Gastroesophageal sphincter (tissue), 4 donors: ENCODE measurements around the gene ARHGAP6. TPM values are rescaled to one million over a fixed set of nuclear protein-coding genes. Genes with fewer than 3 reads are reported as not detected.

Source experiments
- ATAC-seq: fragments of 150-250 bp; one replicate; pipeline ENCODE4 v1.9.1; 2016; ENCODE audit warnings: mild to moderate bottlenecking, moderate library complexity
- H3K27ac ChIP-seq, 4 donors: fragments of 200-600 bp; sonication (generic) in 3 of 4; 1 replicate in 3 of 4; 2 replicates in 1 of 4; pipeline ENCODE4 v1.5.1; 2016 to 2019
- H3K27me3 ChIP-seq: fragments of 200-600 bp; sonication (generic); one replicate; pipeline ENCODE4 v1.5.1; 2019
- H3K36me3 ChIP-seq, 2 donors: fragments of 200-600 bp; sonication (generic); one replicate each; pipeline ENCODE4 v1.5.1; 2019; ENCODE audit warnings: control low read depth in 1 of 2
- H3K4me1 ChIP-seq, 3 donors: fragments of 200-600 bp; sonication (generic); 1 replicate in 2 of 3; 2 replicates in 1 of 3; pipeline ENCODE4 v1.5.1; 2016 to 2019; ENCODE audit warnings: control low read depth in 2 of 3
- H3K4me3 ChIP-seq, 2 donors: fragments of 200-600 bp; sonication (generic); one replicate each; pipeline ENCODE4 v1.5.1; 2019; ENCODE audit warnings: mild to moderate bottlenecking in 1 of 2, moderate library complexity in 1 of 2
- H3K9me3 ChIP-seq, 3 donors: fragments of 200-600 bp; sonication (generic); one replicate each; pipeline ENCODE4 v1.5.1; 2017 to 2019; ENCODE audit warnings: control low read depth in 2 of 3
- CTCF ChIP-seq, 4 experiments: fragments of 200-600 bp in 2 of 4; fragments of 450-650 bp in 2 of 4; sonication (generic) in 1 of 4; IDR thresholded peaks; one replicate each; pipeline ENCODE4 v1.5.1; 2017 to 2019; ENCODE audit warnings: antibody characterized with exemption in 4 of 4, mild to moderate bottlenecking in 2 of 4, moderate library complexity in 2 of 4
- EP300 ChIP-seq: sonication (generic); formaldehyde crosslinking; IDR thresholded peaks from one replicate; pipeline ENCODE4 v1.6.1; 2017; ENCODE audit warnings: antibody characterized with exemption, mild to moderate bottlenecking
- POLR2A ChIP-seq, 2 donors: fragments of 450-650 bp; IDR thresholded peaks; one replicate each; pipeline ENCODE4 v1.6.1; 2017; ENCODE audit warnings: antibody characterized with exemption in 2 of 2, mild to moderate bottlenecking in 2 of 2, moderate library complexity in 1 of 2
- POLR2AphosphoS5 ChIP-seq: sonication (generic); formaldehyde crosslinking; IDR thresholded peaks from one replicate; pipeline ENCODE4 v1.6.1; 2017; ENCODE audit warnings: antibody characterized with exemption
- WGBS, 2 donors: methylation state at CpG; one replicate each; pipeline ENCODE4 v1.1.5; 2018; ENCODE audit warnings: low coverage in 1 of 2; 5-methylcytosine and 5-hydroxymethylcytosine counted together
- total RNA-seq, 4 donors: library from RNA; depleted of rRNA; stranded (reverse); fragments of >200 nt; gene quantifications; one replicate each; pipeline ENCODE4 v1.1.0, GENCODE V29; 2016

ARHGAP6 gene
- total RNA-seq, 4 donors from 2014 or later = 25.2 to 35.1 (median 31.8) TPM

- no peak for TF ChIP-seq CTCF (IDR thresholded peaks at IDR 0.05)
- TF ChIP-seq EP300 = no peak
- TF ChIP-seq POLR2AphosphoS5 = no peak
- no peak for TF ChIP-seq POLR2A (IDR thresholded peaks at IDR 0.05)
- WGBS, 2 donors = 86 to 100% methylated on average over 1 of the region's 3 CpGs
- Histone ChIP-seq H3K27me3 (no peaks in the 10 kb centered on the region), H3K36me3 (no peaks in the 10 kb centered on the region), H3K4me1 (no peaks in the 10 kb centered on the region), H3K9me3 (no peaks in the 10 kb centered on the region), H3K27ac (no peak overlapping the region), H3K4me3 (no peak overlapping the region)
- ATAC-seq = no peak
These were observed 36.7 kb upstream of the ARHGAP6 start for GRCh38 chrX:11702420-11702819.

GRCh38 chrX:11698702-11699101, 33.0 kb upstream of the ARHGAP6 start:
- TF ChIP-seq POLR2AphosphoS5 (no peak), CTCF (IDR thresholded peaks at IDR 0.05) (no peak), POLR2A (IDR thresholded peaks at IDR 0.05) (no peak), EP300 (no peak)
- H3K27me3 ChIP-seq = no peaks in the 10 kb centered on the region
- no peaks in the 10 kb centered on the region for H3K9me3 ChIP-seq
- peak; percentile 31 for ATAC-seq
- no peak overlapping the region for H3K27ac ChIP-seq
- WGBS, 2 donors = 53 to 60% methylated on average over 3 of the region's 3 CpGs
- no peaks in the 10 kb centered on the region for H3K4me1 ChIP-seq
- H3K4me3 ChIP-seq = no peak overlapping the region
- H3K36me3 ChIP-seq = no peaks in the 10 kb centered on the region

- H3K9me3 ChIP-seq = no peaks in the 10 kb centered on the region
- no peak for ATAC-seq
- H3K4me3 ChIP-seq = no peak overlapping the region
- WGBS, 2 donors = 50% methylated on average over 1 of the region's 2 CpGs; no CpG with 5 or more reads in 1 of the 2 donors
- H3K4me1 ChIP-seq = no peaks in the 10 kb centered on the region
- H3K36me3 ChIP-seq = no peaks in the 10 kb centered on the region
- H3K27ac ChIP-seq = no peak overlapping the region
- TF ChIP-seq POLR2AphosphoS5 (no peak), EP300 (no peak), POLR2A (IDR thresholded peaks at IDR 0.05) (no peak), CTCF (IDR thresholded peaks at IDR 0.05) (no peak)
- H3K27me3 ChIP-seq = no peaks in the 10 kb centered on the region
These were observed 22.5 kb upstream of the ARHGAP6 start for GRCh38 chrX:11688201-11688600.

GRCh38 chrX:11687157-11687556, 21.4 kb upstream of the ARHGAP6 start:
- no peaks in the 10 kb centered on the region for H3K36me3 ChIP-seq
- H3K27me3 ChIP-seq = no peaks in the 10 kb centered on the region
- no peaks in the 10 kb centered on the region for H3K9me3 ChIP-seq
- no peaks in the 10 kb centered on the region for H3K4me1 ChIP-seq
- no peak overlapping the region for H3K4me3 ChIP-seq
- 37 to 77% methylated on average over 2 of the region's 2 CpGs for WGBS, 2 donors
- H3K27ac ChIP-seq = no peak overlapping the region
- TF ChIP-seq EP300 (no peak), POLR2AphosphoS5 (no peak), CTCF (IDR thresholded peaks at IDR 0.05) (no peak), POLR2A (IDR thresholded peaks at IDR 0.05) (no peak)
- no peak for ATAC-seq

- Histone ChIP-seq H3K4me3 (no peak overlapping the region), H3K4me1 (peaks cover 0 to 10% (median 2%) of the 10 kb centered on the region in 3 donors), H3K27ac (no peak overlapping the region), H3K9me3 (no peaks in the 10 kb centered on the region), H3K36me3 (no peaks in the 10 kb centered on the region), H3K27me3 (no peaks in the 10 kb centered on the region)
- TF ChIP-seq POLR2A (IDR thresholded peaks at IDR 0.05) (no peak), POLR2AphosphoS5 (no peak), CTCF (IDR thresholded peaks at IDR 0.05) (no peak), EP300 (no peak)
- 80 to 100% methylated on average over 2 to 3 of the region's 3 CpGs for WGBS, 2 donors
- no peak for ATAC-seq
These were observed 17.3 kb upstream of the ARHGAP6 start for GRCh38 chrX:11683057-11683456.
